Esophagus squamous epithelium (tissue), 4 donors: ENCODE results near the gene KIF5B.

ENCODE experiments used
- POLR2A ChIP-seq, 4 donors: fragments of 450-650 bp; IDR thresholded peaks; one replicate each; pipeline ENCODE4 v1.6.1; 2017; ENCODE audit warnings: antibody characterized with exemption in 4 of 4, mild to moderate bottlenecking in 4 of 4, moderate library complexity in 3 of 4
- TF ChIP-seq, protein P1 (sequence below), 6 experiments: fragments of 450-650 bp in 4 of 6; fragments of 200-600 bp in 2 of 6; sonication (generic) in 2 of 6; IDR thresholded peaks; one replicate each; pipeline ENCODE4 v1.5.1; 2016 to 2019; ENCODE audit warnings: antibody characterized with exemption in 6 of 6, mild to moderate bottlenecking in 4 of 6, moderate library complexity in 4 of 6

DNA sequence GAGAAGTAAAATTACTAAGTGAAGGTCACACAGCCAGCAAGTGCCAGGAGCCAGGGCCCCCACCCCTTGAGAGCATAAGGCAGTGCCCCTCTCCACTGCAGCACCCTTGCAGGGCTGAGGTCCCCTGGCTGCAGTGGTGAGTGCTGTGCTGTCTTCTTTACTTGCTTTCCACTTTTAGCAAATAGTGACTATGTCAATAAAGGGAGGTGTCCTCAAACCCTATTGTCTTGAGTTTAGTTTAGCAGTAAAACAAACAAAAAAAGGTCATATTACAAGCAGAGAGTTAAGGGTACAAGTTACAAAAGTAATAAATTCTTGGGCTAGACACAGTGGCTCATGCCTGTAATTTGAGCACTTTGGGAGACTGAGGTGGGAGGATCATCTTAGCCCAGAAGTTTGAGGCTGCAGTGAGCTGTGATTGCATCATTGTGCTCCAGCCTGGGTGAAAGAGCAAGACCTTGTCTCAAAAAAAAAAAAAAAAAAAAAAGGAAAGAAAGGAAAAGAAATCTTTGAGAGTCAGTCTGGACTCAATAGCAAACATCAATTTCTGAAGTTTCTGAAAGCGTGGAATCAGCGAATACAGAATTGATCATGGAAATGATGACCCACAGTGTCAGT, 39.0 kb upstream of the KIF5B start:
- TF ChIP-seq, protein P1, sequence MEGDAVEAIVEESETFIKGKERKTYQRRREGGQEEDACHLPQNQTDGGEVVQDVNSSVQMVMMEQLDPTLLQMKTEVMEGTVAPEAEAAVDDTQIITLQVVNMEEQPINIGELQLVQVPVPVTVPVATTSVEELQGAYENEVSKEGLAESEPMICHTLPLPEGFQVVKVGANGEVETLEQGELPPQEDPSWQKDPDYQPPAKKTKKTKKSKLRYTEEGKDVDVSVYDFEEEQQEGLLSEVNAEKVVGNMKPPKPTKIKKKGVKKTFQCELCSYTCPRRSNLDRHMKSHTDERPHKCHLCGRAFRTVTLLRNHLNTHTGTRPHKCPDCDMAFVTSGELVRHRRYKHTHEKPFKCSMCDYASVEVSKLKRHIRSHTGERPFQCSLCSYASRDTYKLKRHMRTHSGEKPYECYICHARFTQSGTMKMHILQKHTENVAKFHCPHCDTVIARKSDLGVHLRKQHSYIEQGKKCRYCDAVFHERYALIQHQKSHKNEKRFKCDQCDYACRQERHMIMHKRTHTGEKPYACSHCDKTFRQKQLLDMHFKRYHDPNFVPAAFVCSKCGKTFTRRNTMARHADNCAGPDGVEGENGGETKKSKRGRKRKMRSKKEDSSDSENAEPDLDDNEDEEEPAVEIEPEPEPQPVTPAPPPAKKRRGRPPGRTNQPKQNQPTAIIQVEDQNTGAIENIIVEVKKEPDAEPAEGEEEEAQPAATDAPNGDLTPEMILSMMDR (IDR thresholded peaks at IDR 0.05) = no peak
- no peak for TF ChIP-seq POLR2A (IDR thresholded peaks at IDR 0.05)
